Glutamatergic neuron (in vitro differentiated cells): ENCODE results near the gene MAP3K15. TPM values are rescaled to one million over a fixed set of nuclear protein-coding genes. Genes with fewer than 3 reads are reported as not detected.

Source experiments
- total RNA-seq: library from RNA; stranded (reverse); fragmentation: NEBNext Ultra II Directional; extraction: Animal tissue kit (Norgen Biotek cat#: 25700); gene quantifications from one replicate; pipeline ENCODE4 v1.2.1, GENCODE V29; 2021; ENCODE audit not compliant: unreplicated experiment

Gene MAP3K15
- total RNA-seq, 1 donor from 2014 or later = 0.37 TPM

Other genes starting within 250 kb of the MAP3K15 start
- 216 TPM for gene PDHA1, start 171.6 kb downstream of the MAP3K15 start, total RNA-seq